Erythroblast (primary cell): ENCODE results near the gene MYO5C.

ENCODE experiments used
- GATA1 ChIP-seq: IDR thresholded peaks from 2 replicates; pipeline ENCODE4 v1.6.1; 2011; ENCODE audit warnings: low read depth, mild to moderate bottlenecking, control low read depth, low read length, moderate library complexity
- POLR2A ChIP-seq: IDR thresholded peaks from 2 replicates; pipeline ENCODE4 v1.6.1; 2011; ENCODE audit warnings: mild to moderate bottlenecking, low read length

GRCh38 chr15:52329150-52329549 lies 33.5 kb upstream of the MYO5C start:
- no peak for TF ChIP-seq POLR2A
- no peak for TF ChIP-seq GATA1
